ENCODE data around the gene RND1. TPM values are rescaled to one million over a fixed set of nuclear protein-coding genes. Genes with fewer than 3 reads are reported as not detected.

RND1 gene
- total and polyA plus RNA-seq, 2 experiments from 2014 or later = 9.3 to 10.4 TPM

DNA sequence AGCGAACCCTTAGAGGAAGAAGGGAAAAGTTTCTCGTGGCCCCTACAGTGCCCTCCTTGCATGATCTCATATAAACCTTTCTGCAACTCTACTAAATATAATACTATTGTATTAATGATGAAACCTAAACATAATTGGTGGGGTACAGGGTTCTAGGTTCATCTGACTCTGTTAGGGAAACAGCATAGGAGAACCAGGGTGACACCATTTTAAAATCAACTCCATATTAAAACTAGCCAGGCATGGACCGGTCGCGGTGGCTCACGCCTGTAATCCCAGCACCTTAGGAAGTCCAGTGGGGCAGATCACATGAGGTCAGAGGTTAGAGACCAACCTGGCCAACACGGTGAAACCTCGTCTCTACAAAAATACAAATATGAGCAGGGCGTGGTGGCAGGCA lies 15.0 kb upstream of the RND1 start:
- Mint-ChIP-seq H3K27me3 (ENCODE audit: insufficient read depth, low read depth, poor library complexity) (peaks cover 18% of the 10 kb centered on the region), H3K4me1 (peaks cover 32% of the 10 kb centered on the region), H3K36me3 (ENCODE audit: low read depth) (no peaks in the 10 kb centered on the region), H3K9me3 (no peaks in the 10 kb centered on the region), H3K27ac (no peak overlapping the region), H3K4me3 (no peak overlapping the region)
- Histone ChIP-seq H3K4me2 (no peak overlapping the region), H3K4me1 (ENCODE audit: insufficient read depth) (peaks cover 29% of the 10 kb centered on the region), H3K36me3 (ENCODE audit: insufficient read depth) (no peaks in the 10 kb centered on the region), H3K4me3 (no peak overlapping the region), H3K27me3 (ENCODE audit: insufficient read depth) (no peaks in the 10 kb centered on the region), H4K20me1 (replicated peaks; ENCODE audit: insufficient read depth) (no peaks in the 10 kb centered on the region), H3F3A (replicated peaks; ENCODE audit: low read depth) (peaks cover 10% of the 10 kb centered on the region; the same call in 1 of the 2 replicates), H3K79me2 (replicated peaks; ENCODE audit: insufficient read depth) (no peaks in the 10 kb centered on the region), H2AFZ (no peak overlapping the region), H3K9me2 (ENCODE audit: insufficient read depth) (no peaks in the 10 kb centered on the region), H3K27ac (ENCODE audit: low read depth) (no peak overlapping the region)
- DNase-seq (ENCODE audit: low spot score) (no peak), ATAC-seq (no peak)
- TF ChIP-seq ZNF114 (CRISPR knock-in tag; IDR thresholded peaks at IDR 0.05) (no peak), NANOG (IDR thresholded peaks at IDR 0.05; ENCODE audit: borderline replicate concordance) (no peak)

DNA sequence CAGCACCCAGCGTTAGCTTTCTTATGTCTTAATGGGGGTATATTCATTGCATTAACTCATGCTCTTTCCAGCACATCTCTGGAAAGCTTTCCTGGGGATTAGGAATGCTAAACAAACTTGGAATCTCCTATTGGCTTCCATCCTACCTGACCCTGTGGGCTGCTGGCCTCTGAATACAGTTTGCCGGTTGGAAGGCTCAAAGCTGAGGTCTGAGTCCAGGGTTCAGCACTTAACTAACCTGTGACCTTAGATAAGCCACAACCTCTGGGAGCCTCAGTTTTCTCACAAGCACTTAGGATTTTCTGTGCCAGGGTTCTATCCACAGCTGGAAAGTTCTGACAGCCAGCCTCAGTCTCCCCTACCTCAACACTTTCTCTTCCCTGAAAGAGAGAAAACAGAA lies 12.9 kb upstream of the RND1 start:
- H3K4me3 Mint-ChIP-seq = no peak overlapping the region
- Histone ChIP-seq H3K9me2 (ENCODE audit: insufficient read depth) (no peaks in the 10 kb centered on the region), H3K4me1 (ENCODE audit: insufficient read depth) (peaks cover 18% of the 10 kb centered on the region), H4K20me1 (replicated peaks; ENCODE audit: insufficient read depth) (no peaks in the 10 kb centered on the region), H3K4me2 (no peak overlapping the region), H3K4me3 (no peak overlapping the region), H3K79me2 (replicated peaks; ENCODE audit: insufficient read depth) (no peaks in the 10 kb centered on the region), H3F3A (replicated peaks; ENCODE audit: low read depth) (no peaks in the 10 kb centered on the region; the same call in 1 of the 2 replicates), H3K27me3 (ENCODE audit: insufficient read depth) (no peaks in the 10 kb centered on the region), H3K36me3 (ENCODE audit: insufficient read depth) (no peaks in the 10 kb centered on the region), H2AFZ (no peak overlapping the region), H3K27ac (ENCODE audit: low read depth) (no peak overlapping the region)
- no peaks in the 10 kb centered on the region for H3K9me3 Mint-ChIP-seq
- ATAC-seq = no peak
- TF ChIP-seq, protein P1, sequence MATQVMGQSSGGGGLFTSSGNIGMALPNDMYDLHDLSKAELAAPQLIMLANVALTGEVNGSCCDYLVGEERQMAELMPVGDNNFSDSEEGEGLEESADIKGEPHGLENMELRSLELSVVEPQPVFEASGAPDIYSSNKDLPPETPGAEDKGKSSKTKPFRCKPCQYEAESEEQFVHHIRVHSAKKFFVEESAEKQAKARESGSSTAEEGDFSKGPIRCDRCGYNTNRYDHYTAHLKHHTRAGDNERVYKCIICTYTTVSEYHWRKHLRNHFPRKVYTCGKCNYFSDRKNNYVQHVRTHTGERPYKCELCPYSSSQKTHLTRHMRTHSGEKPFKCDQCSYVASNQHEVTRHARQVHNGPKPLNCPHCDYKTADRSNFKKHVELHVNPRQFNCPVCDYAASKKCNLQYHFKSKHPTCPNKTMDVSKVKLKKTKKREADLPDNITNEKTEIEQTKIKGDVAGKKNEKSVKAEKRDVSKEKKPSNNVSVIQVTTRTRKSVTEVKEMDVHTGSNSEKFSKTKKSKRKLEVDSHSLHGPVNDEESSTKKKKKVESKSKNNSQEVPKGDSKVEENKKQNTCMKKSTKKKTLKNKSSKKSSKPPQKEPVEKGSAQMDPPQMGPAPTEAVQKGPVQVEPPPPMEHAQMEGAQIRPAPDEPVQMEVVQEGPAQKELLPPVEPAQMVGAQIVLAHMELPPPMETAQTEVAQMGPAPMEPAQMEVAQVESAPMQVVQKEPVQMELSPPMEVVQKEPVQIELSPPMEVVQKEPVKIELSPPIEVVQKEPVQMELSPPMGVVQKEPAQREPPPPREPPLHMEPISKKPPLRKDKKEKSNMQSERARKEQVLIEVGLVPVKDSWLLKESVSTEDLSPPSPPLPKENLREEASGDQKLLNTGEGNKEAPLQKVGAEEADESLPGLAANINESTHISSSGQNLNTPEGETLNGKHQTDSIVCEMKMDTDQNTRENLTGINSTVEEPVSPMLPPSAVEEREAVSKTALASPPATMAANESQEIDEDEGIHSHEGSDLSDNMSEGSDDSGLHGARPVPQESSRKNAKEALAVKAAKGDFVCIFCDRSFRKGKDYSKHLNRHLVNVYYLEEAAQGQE (IDR thresholded peaks at IDR 0.05; ENCODE audit: unreplicated experiment) = no peak
- TF ChIP-seq STAT1 (IDR thresholded peaks at IDR 0.05; ENCODE audit: unreplicated experiment) = no peak
- no peak for TF ChIP-seq JUNB (IDR thresholded peaks at IDR 0.05; ENCODE audit: unreplicated experiment)
- no peak for TF ChIP-seq NANOG (IDR thresholded peaks at IDR 0.05; ENCODE audit: borderline replicate concordance)
- no peak for TF ChIP-seq ZNF114 (CRISPR knock-in tag; IDR thresholded peaks at IDR 0.05)
- no peak for TF ChIP-seq EZH2phosphoT487 (IDR thresholded peaks at IDR 0.05; ENCODE audit: unreplicated experiment)
- TF ChIP-seq, protein P2, sequence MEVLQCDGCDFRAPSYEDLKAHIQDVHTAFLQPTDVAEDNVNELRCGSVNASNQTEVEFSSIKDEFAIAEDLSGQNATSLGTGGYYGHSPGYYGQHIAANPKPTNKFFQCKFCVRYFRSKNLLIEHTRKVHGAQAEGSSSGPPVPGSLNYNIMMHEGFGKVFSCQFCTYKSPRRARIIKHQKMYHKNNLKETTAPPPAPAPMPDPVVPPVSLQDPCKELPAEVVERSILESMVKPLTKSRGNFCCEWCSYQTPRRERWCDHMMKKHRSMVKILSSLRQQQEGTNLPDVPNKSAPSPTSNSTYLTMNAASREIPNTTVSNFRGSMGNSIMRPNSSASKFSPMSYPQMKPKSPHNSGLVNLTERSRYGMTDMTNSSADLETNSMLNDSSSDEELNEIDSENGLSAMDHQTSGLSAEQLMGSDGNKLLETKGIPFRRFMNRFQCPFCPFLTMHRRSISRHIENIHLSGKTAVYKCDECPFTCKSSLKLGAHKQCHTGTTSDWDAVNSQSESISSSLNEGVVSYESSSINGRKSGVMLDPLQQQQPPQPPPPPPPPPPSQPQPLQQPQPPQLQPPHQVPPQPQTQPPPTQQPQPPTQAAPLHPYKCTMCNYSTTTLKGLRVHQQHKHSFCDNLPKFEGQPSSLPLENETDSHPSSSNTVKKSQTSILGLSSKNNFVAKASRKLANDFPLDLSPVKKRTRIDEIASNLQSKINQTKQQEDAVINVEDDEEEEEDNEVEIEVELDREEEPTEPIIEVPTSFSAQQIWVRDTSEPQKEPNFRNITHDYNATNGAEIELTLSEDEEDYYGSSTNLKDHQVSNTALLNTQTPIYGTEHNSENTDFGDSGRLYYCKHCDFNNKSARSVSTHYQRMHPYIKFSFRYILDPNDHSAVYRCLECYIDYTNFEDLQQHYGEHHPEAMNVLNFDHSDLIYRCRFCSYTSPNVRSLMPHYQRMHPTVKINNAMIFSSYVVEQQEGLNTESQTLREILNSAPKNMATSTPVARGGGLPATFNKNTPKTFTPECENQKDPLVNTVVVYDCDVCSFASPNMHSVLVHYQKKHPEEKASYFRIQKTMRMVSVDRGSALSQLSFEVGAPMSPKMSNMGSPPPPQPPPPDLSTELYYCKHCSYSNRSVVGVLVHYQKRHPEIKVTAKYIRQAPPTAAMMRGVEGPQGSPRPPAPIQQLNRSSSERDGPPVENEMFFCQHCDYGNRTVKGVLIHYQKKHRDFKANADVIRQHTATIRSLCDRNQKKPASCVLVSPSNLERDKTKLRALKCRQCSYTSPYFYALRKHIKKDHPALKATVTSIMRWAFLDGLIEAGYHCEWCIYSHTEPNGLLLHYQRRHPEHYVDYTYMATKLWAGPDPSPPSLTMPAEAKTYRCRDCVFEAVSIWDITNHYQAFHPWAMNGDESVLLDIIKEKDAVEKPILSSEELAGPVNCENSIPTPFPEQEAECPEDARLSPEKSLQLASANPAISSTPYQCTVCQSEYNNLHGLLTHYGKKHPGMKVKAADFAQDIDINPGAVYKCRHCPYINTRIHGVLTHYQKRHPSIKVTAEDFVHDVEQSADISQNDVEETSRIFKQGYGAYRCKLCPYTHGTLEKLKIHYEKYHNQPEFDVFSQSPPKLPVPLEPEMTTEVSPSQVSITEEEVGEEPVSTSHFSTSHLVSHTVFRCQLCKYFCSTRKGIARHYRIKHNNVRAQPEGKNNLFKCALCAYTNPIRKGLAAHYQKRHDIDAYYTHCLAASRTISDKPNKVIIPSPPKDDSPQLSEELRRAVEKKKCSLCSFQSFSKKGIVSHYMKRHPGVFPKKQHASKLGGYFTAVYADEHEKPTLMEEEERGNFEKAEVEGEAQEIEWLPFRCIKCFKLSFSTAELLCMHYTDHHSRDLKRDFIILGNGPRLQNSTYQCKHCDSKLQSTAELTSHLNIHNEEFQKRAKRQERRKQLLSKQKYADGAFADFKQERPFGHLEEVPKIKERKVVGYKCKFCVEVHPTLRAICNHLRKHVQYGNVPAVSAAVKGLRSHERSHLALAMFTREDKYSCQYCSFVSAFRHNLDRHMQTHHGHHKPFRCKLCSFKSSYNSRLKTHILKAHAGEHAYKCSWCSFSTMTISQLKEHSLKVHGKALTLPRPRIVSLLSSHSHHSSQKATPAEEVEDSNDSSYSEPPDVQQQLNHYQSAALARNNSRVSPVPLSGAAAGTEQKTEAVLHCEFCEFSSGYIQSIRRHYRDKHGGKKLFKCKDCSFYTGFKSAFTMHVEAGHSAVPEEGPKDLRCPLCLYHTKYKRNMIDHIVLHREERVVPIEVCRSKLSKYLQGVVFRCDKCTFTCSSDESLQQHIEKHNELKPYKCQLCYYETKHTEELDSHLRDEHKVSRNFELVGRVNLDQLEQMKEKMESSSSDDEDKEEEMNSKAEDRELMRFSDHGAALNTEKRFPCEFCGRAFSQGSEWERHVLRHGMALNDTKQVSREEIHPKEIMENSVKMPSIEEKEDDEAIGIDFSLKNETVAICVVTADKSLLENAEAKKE (CRISPR knock-in tag; IDR thresholded peaks at IDR 0.05) = no peak
- DNase-seq (ENCODE audit: low spot score) = no peak
- H3K27ac Mint-ChIP-seq = no peak overlapping the region
- H3K36me3 Mint-ChIP-seq (ENCODE audit: low read depth) = no peaks in the 10 kb centered on the region
- peaks cover 13% of the 10 kb centered on the region for H3K27me3 Mint-ChIP-seq (ENCODE audit: insufficient read depth, low read depth, poor library complexity)
- H3K4me1 Mint-ChIP-seq = peaks cover 22% of the 10 kb centered on the region
